A549 (cell line): ENCODE results near the gene TTC33. TPM values are rescaled to one million over a fixed set of nuclear protein-coding genes. Genes with fewer than 3 reads are reported as not detected.

Source experiments
- ATAC-seq, 2 experiments: fragments of 200-7000 bp in 1 of 2; fragments of >200 bp in 1 of 2; cut with Nextera tagmentation in 1 of 2; cut with Tn5 transposase in 1 of 2; 3 replicates each; pipeline versions ENCODE4 v1.8.0 to v1.9.1; 2018 to 2020; ENCODE audit warnings: mild to moderate bottlenecking in 1 of 2, moderate library complexity in 1 of 2
- CTCF ChIA-PET: fragments of 300-600 bp; sonication (Branson Sonifier 250); formaldehyde crosslinking; extraction: SDS; loops from one replicate; lab custom pipeline; 2021; ENCODE audit warnings: antibody characterized with exemption, inconsistent platforms; lab: Yijun Ruan, JAX
- POLR2A ChIA-PET: fragments of 350-600 bp; formaldehyde crosslinking; extraction: SDS; loops from one replicate; lab custom pipeline; 2021; ENCODE audit warnings: antibody characterized with exemption, inconsistent platforms; lab: Yijun Ruan, JAX
- DNase-seq, 2 experiments: peaks; one replicate each; pipeline versions ENCODE4 v3.0.0 to v3.0.0-alpha.2; 2011 to 2016; ENCODE audit warnings: low read depth in 1 of 2, low spot score in 1 of 2
- FAIRE-seq: peaks from 2 replicates; lab custom pipeline; 2011; peaks lifted over from hg19 to GRCh38; lab: Jason Lieb, UNC
- H3K27ac ChIP-seq, 2 experiments: fragments of >200 bp; sonication (Bioruptor Twin); formaldehyde crosslinking; 3 replicates each; pipeline ENCODE4 v1.5.1; 2016 to 2017
- H3K4me1 ChIP-seq: fragments of >200 bp; sonication (Bioruptor Twin); formaldehyde crosslinking; 3 replicates; pipeline ENCODE4 v1.6.1; 2016
- H3K4me2 ChIP-seq: fragments of >200 bp; sonication (Bioruptor Twin); formaldehyde crosslinking; 3 replicates; pipeline ENCODE4 v1.6.1; 2016
- H3K4me3 ChIP-seq: fragments of >200 bp; sonication (Bioruptor Twin); formaldehyde crosslinking; 3 replicates; pipeline ENCODE4 v1.5.1; 2016
- H3K9me3 ChIP-seq: fragments of >200 bp; sonication (Bioruptor Twin); formaldehyde crosslinking; 3 replicates; pipeline ENCODE4 v1.6.1; 2016
- BHLHE40 ChIP-seq: IDR thresholded peaks from 2 replicates; pipeline ENCODE4 v1.6.1; 2012; ENCODE audit warnings: low read depth, low read length, inconsistent platforms
- CBX8 ChIP-seq: fragments of 200-600 bp; sonication (generic); IDR thresholded peaks from 2 replicates; pipeline ENCODE4 v1.6.1; 2016
- CHD2 ChIP-seq: fragments of 150-350 bp; IDR thresholded peaks from 2 replicates; pipeline ENCODE4 v1.6.1; 2014; ENCODE audit warnings: low read length; ENCODE audit not compliant: partially characterized antibody
- E2F6 ChIP-seq: IDR thresholded peaks from 2 replicates; pipeline ENCODE4 v1.6.1; 2012; ENCODE audit warnings: low read depth, borderline replicate concordance
- EHF ChIP-seq: fragments of 250-450 bp; sonication (Bioruptor Pico); IDR thresholded peaks from 2 replicates; pipeline ENCODE4 v1.5.0; 2020; ENCODE audit warnings: mild to moderate bottlenecking
- ELK1 ChIP-seq: fragments of 150-350 bp; IDR thresholded peaks from 2 replicates; pipeline ENCODE4 v1.6.1; 2014; ENCODE audit warnings: low read depth, mild to moderate bottlenecking, low read length
- FOSL2 ChIP-seq, 2 experiments: fragments of 450-650 bp in 1 of 2; fragments of >200 bp in 1 of 2; sonication (Bioruptor Twin) in 1 of 2; formaldehyde crosslinking; IDR thresholded peaks; 2 replicates each; pipeline versions ENCODE4 v1.5.0 to v1.6.1; 2016 to 2020; ENCODE audit warnings: mild to moderate bottlenecking in 1 of 2, moderate library complexity in 1 of 2
- GATA3 ChIP-seq: IDR thresholded peaks from 2 replicates; pipeline ENCODE4 v1.6.1; 2012; ENCODE audit warnings: borderline replicate concordance
- HEYL ChIP-seq: fragments of 250-450 bp; sonication (Bioruptor Pico); IDR thresholded peaks from 2 replicates; pipeline ENCODE4 v1.8.0; 2021; ENCODE audit warnings: mild to moderate bottlenecking, moderate library complexity
- JUNB ChIP-seq: fragments of >200 bp; sonication (Bioruptor Twin); formaldehyde crosslinking; IDR thresholded peaks from 2 replicates; pipeline ENCODE4 v1.6.1; 2016
- MAZ ChIP-seq: fragments of 150-350 bp; IDR thresholded peaks from 2 replicates; pipeline ENCODE4 v1.6.1; 2014; ENCODE audit warnings: antibody characterized with exemption, low read depth, low read length, borderline replicate concordance
- MYC ChIP-seq: IDR thresholded peaks from 2 replicates; pipeline ENCODE4 v1.6.1; 2012; ENCODE audit warnings: mild to moderate bottlenecking, inconsistent platforms, low read length, improper control_type of control experiment, borderline replicate concordance
- NR3C1 ChIP-seq: fragments of >200 bp; sonication (Bioruptor Twin); formaldehyde crosslinking; IDR thresholded peaks from 3 replicates; pipeline ENCODE4 v1.6.1; 2017
- RAD21 ChIP-seq, 2 experiments: fragments of >200 bp in 1 of 2; sonication (Bioruptor Twin) in 1 of 2; formaldehyde crosslinking in 1 of 2; IDR thresholded peaks in 1 of 2; conservative IDR thresholded peaks in 1 of 2; 2 replicates in 1 of 2; 3 replicates in 1 of 2; pipeline ENCODE4 v1.6.1; 2012 to 2018; ENCODE audit warnings: inconsistent platforms in 1 of 2
- RCOR1 ChIP-seq: fragments of 150-350 bp; IDR thresholded peaks from 2 replicates; pipeline ENCODE4 v1.6.1; 2014; ENCODE audit warnings: antibody characterized with exemption, low read length, low read depth
- RFX5 ChIP-seq: fragments of 450-650 bp; IDR thresholded peaks from 2 replicates; pipeline ENCODE4 v1.7.1; 2014; ENCODE audit warnings: antibody characterized with exemption, mild to moderate bottlenecking, moderate library complexity
- RNF2 ChIP-seq: fragments of 200-600 bp; sonication (generic); IDR thresholded peaks from 2 replicates; pipeline ENCODE4 v1.6.1; 2016; ENCODE audit warnings: low read depth, mild to moderate bottlenecking, antibody characterized with exemption, moderate library complexity, borderline replicate concordance
- TP53 ChIP-seq: fragments of 250-450 bp; sonication (Bioruptor Pico); IDR thresholded peaks from 2 replicates; pipeline ENCODE4 v1.5.0; 2021; ENCODE audit warnings: mild to moderate bottlenecking, moderate library complexity
- ZFP36 ChIP-seq: fragments of 450-650 bp; IDR thresholded peaks from 2 replicates; pipeline ENCODE4 v1.6.1; 2014; ENCODE audit warnings: borderline replicate concordance; ENCODE audit not compliant: partially characterized antibody
- ZNF302 ChIP-seq: fragments of 250-450 bp; sonication (Bioruptor Pico); IDR thresholded peaks from 2 replicates; pipeline ENCODE4 v1.9.0; 2021; ENCODE audit warnings: inconsistent platforms, mild to moderate bottlenecking, moderate library complexity
- WGBS: methylation state at CpG from one replicate; pipeline ENCODE4 v1.1.6; 2017; ENCODE audit errors: missing lambda C conversion rate; 5-methylcytosine and 5-hydroxymethylcytosine counted together
- polyA plus RNA-seq, 4 experiments: library from polyadenylated mRNA; depleted of rRNA in 3 of 4; stranded (reverse); fragments of >200 nt; fragmentation: RNase III in 1 of 4; extraction: RNeasy Plus Mini Kit Qiagen cat#74134 plus additional on column Dnase treatment in 1 of 4; gene quantifications; 2 replicates in 3 of 4; 3 replicates in 1 of 4; pipeline ENCODE4 v1.2.3, GENCODE V29; 2011 to 2017

Gene TTC33
- polyA plus RNA-seq, 2 of the 4 experiments (the other 2 are of a cell fraction): 17.1 to 19.8 TPM

- ATAC-seq (no peak), DNase-seq (no peak), FAIRE-seq (no peak)
- Histone ChIP-seq H3K27ac (peak overlapping the region in 1 of 2 experiments; percentile 42; a peak in 1 of 6 replicates), H3K4me3 (no peak overlapping the region), H3K4me2 (no peak overlapping the region), H3K4me1 (peaks cover 16% of the 10 kb centered on the region), H3K9me3 (no peaks in the 10 kb centered on the region)
- ChIA-PET CTCF (interaction anchor here (0.9 kb wide), 1 partner anchor 12 kb away, joined by 3 read pairs; no protein-coding TSS in a partner anchor), POLR2A (no interaction called here)
- TF ChIP-seq CBX8 (no peak), GATA3 (no peak), NR3C1 (no peak), FOSL2 (IDR thresholded peaks at IDR 0.05) (no peak), FOSL2 (CRISPR knock-in tag; IDR thresholded peaks at IDR 0.05) (no peak), ZFP36 (no peak)
- 56% methylated on average over 2 of the region's 2 CpGs for WGBS
Observed at GRCh38 chr5:40571729-40572128, 184.0 kb downstream of the TTC33 start.

- WGBS: 90% methylated on average over 2 of the region's 2 CpGs
- H3K4me2 ChIP-seq: peak overlapping the region; percentile 39
- ChIA-PET POLR2A (no interaction called here), CTCF (interaction anchor here (1.2 to 1.3 kb wide), 2 partner anchors 10 to 622 kb away, joined by 3 read pairs; no protein-coding TSS in a partner anchor)
- 0 out of 2 replicates have a peak, but pooled peaks have one; percentile 27 for TF ChIP-seq FOSL2 (IDR thresholded peaks at IDR 0.05)
- TF ChIP-seq FOSL2 (CRISPR knock-in tag; IDR thresholded peaks at IDR 0.05): peak; percentile 39
- no peak for TF ChIP-seq MAZ
- TF ChIP-seq RNF2: no peak
- TF ChIP-seq HEYL (CRISPR knock-in tag): no peak
- peak; percentile 28; the same call in 1 of the 2 replicates for TF ChIP-seq JUNB
- TF ChIP-seq RAD21 (conservative IDR thresholded peaks at IDR 0.05 in 1 of 2, IDR thresholded peaks at IDR 0.05 in 1 of 2): no peak
- FAIRE-seq (peak; percentile 80), ATAC-seq (peak; percentile 78 to 89; a peak in 5 of 6 replicates), DNase-seq (peak; percentile 8 to 43)
- H3K4me1 ChIP-seq: peaks cover 16% of the 10 kb centered on the region
- H3K9me3 ChIP-seq: no peaks in the 10 kb centered on the region
- H3K4me3 ChIP-seq: no peak overlapping the region
- H3K27ac ChIP-seq: peak overlapping the region; percentile 8 to 42; a peak in 1 of 6 replicates
Observed at GRCh38 chr5:40570408-40571129, 185.2 kb downstream of the TTC33 start.

- WGBS: 20% methylated on average over 3 of the region's 3 CpGs
- no peak for TF ChIP-seq HEYL (CRISPR knock-in tag)
- TF ChIP-seq ZNF302: no peak
- TF ChIP-seq ELK1: no peak
- TF ChIP-seq RFX5: no peak
- no peak for TF ChIP-seq TP53 (CRISPR knock-in tag)
- no peak for TF ChIP-seq MYC
- TF ChIP-seq E2F6: no peak
- TF ChIP-seq GATA3: no peak
- TF ChIP-seq RCOR1: no peak
- no peak for TF ChIP-seq EHF (CRISPR knock-in tag)
- TF ChIP-seq BHLHE40: no peak
- no peak for TF ChIP-seq RNF2
- TF ChIP-seq CHD2: no peak
- no peak for FAIRE-seq
Observed at GRCh38 chr5:40569546-40570270, 186.1 kb downstream of the TTC33 start.

More at GRCh38 chr5:40569546-40570270, 186.1 kb downstream of the TTC33 start:
- H3K27ac ChIP-seq: peak overlapping the region; percentile 17 to 42; a peak in 1 of 6 replicates
- peak overlapping the region; percentile 39 for H3K4me2 ChIP-seq
- POLR2A ChIA-PET: no interaction called here
- H3K9me3 ChIP-seq: no peaks in the 10 kb centered on the region
- no peak for ATAC-seq
- no peak overlapping the region for H3K4me3 ChIP-seq
- peaks cover 16% of the 10 kb centered on the region for H3K4me1 ChIP-seq
- no peak for DNase-seq
- CTCF ChIA-PET: interaction anchor here (1.3 kb wide), 1 partner anchor 621 kb away, joined by 3 read pairs; no protein-coding TSS in a partner anchor
